ENCODE results near the gene TFRC. TPM values are rescaled to one million over a fixed set of nuclear protein-coding genes. Genes with fewer than 3 reads are reported as not detected.

Gene TFRC
- polyA plus RNA-seq, 3 donors: 6.6 to 43.1 (median 7.9) TPM

DNA sequence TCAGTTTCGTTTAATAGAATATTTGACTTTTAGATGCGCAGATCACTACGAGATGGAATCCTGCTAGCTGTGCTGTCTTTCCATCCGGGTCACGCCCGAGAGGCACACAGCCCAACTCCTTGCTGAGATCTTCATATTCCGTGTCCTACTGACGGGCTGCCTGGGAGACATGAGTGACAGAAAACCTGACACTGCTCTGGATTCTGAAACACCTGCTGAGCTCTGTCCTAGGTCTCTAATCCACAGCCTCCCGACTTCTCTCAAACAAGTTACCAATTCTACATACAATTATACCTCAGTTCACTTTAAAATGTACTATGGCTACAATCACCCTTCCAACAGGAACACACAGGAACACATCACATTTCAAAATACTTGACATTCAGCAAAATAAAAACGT lies 27.2 kb downstream of the TFRC start:
- no peak overlapping the region for H3K4me3 ChIP-seq (replicated peaks in 1 of 3; ENCODE audit: low read depth in 2 of 3, low read length in 3 of 3)
- intact Hi-C loops (cut with micrococcal nuclease): no loop called here
- H2AFZ ChIP-seq (ENCODE audit: insufficient read depth, low read depth, low read length, poor library complexity, severe bottlenecking): no peak overlapping the region
- H3K9ac ChIP-seq (ENCODE audit: insufficient read depth, low read length, poor library complexity, severe bottlenecking): no peak overlapping the region
- peaks cover 75 to 91% of the 10 kb centered on the region in 2 donors for H3K36me3 ChIP-seq (replicated peaks in 1 of 2; ENCODE audit: control insufficient read depth in 1 of 2, insufficient read depth in 2 of 2, low read length in 2 of 2)
- peaks cover 14 to 16% of the 10 kb centered on the region in 2 donors for H3K4me1 ChIP-seq (ENCODE audit: control insufficient read depth in 1 of 2, insufficient read depth in 2 of 2, low read length in 2 of 2)
- H3K27ac ChIP-seq (ENCODE audit: low read depth in 1 of 2, low read length in 2 of 2): peak overlapping the region in 1 of 2 donors; percentile 85
- H3K4me2 ChIP-seq (replicated peaks; ENCODE audit: extremely low read depth, low read length, poor library complexity, severe bottlenecking): no peak overlapping the region
- Mint-ChIP-seq H3K4me3 (no peak overlapping the region), H3K9me3 (no peaks in the 10 kb centered on the region), H3K27me3 (ENCODE audit: low read depth in 3 of 3) (peaks cover 0 to 1% (median 0%) of the 10 kb centered on the region in 3 donors), H3K4me1 (peaks cover 16% of the 10 kb centered on the region), H3K27ac (peak overlapping the region; percentile 5 to 98 (median 96)), H3K36me3 (peaks cover 76 to 94% of the 10 kb centered on the region in 2 donors)
- TF ChIP-seq, protein P1, sequence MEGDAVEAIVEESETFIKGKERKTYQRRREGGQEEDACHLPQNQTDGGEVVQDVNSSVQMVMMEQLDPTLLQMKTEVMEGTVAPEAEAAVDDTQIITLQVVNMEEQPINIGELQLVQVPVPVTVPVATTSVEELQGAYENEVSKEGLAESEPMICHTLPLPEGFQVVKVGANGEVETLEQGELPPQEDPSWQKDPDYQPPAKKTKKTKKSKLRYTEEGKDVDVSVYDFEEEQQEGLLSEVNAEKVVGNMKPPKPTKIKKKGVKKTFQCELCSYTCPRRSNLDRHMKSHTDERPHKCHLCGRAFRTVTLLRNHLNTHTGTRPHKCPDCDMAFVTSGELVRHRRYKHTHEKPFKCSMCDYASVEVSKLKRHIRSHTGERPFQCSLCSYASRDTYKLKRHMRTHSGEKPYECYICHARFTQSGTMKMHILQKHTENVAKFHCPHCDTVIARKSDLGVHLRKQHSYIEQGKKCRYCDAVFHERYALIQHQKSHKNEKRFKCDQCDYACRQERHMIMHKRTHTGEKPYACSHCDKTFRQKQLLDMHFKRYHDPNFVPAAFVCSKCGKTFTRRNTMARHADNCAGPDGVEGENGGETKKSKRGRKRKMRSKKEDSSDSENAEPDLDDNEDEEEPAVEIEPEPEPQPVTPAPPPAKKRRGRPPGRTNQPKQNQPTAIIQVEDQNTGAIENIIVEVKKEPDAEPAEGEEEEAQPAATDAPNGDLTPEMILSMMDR (IDR thresholded peaks at IDR 0.05): no peak
- 94% methylated on average over 9 of the region's 10 CpGs for WGBS (ENCODE audit: insufficient coverage)
- DNase-seq: no peak
- H3K9me3 ChIP-seq (replicated peaks in 1 of 2; ENCODE audit: control insufficient read depth in 1 of 2, insufficient read depth in 1 of 2, low read length in 2 of 2): no peaks in the 10 kb centered on the region
- H3K27me3 ChIP-seq (ENCODE audit: control insufficient read depth in 2 of 2, insufficient read depth in 2 of 2, low read length in 2 of 2): no peaks in the 10 kb centered on the region
- H3K79me2 ChIP-seq (ENCODE audit: insufficient read depth, low read length): peaks cover 4% of the 10 kb centered on the region
- H4K20me1 ChIP-seq (ENCODE audit: insufficient read depth, low read length): no peaks in the 10 kb centered on the region

- TF ChIP-seq, protein P1 (IDR thresholded peaks at IDR 0.05): no peak
- no CpG with 5 or more reads among the region's 7 CpGs for WGBS (ENCODE audit: insufficient coverage)
- H3K9me3 ChIP-seq (replicated peaks in 1 of 2; ENCODE audit: control insufficient read depth in 1 of 2, insufficient read depth in 1 of 2, low read length in 2 of 2): no peaks in the 10 kb centered on the region
- H3K4me2 ChIP-seq (replicated peaks; ENCODE audit: extremely low read depth, low read length, poor library complexity, severe bottlenecking): no peak overlapping the region
- peaks cover 4% of the 10 kb centered on the region for H3K79me2 ChIP-seq (ENCODE audit: insufficient read depth, low read length)
- H3K36me3 Mint-ChIP-seq: peaks cover 82 to 95% of the 10 kb centered on the region in 2 donors
- H2AFZ ChIP-seq (ENCODE audit: insufficient read depth, low read depth, low read length, poor library complexity, severe bottlenecking): no peak overlapping the region
- intact Hi-C loops (cut with micrococcal nuclease): no loop called here
- no peaks in the 10 kb centered on the region for H3K27me3 ChIP-seq (ENCODE audit: control insufficient read depth in 2 of 2, insufficient read depth in 2 of 2, low read length in 2 of 2)
- no peak overlapping the region for H3K27ac ChIP-seq (ENCODE audit: low read depth in 1 of 2, low read length in 2 of 2)
- H3K4me1 Mint-ChIP-seq: peaks cover 16% of the 10 kb centered on the region
- H3K27me3 Mint-ChIP-seq (ENCODE audit: low read depth in 3 of 3): peaks cover 0 to 1% (median 0%) of the 10 kb centered on the region in 3 donors
- H3K36me3 ChIP-seq (replicated peaks in 1 of 2; ENCODE audit: control insufficient read depth in 1 of 2, insufficient read depth in 2 of 2, low read length in 2 of 2): peaks cover 80 to 93% of the 10 kb centered on the region in 2 donors
- DNase-seq: no peak
- no peak overlapping the region for H3K4me3 Mint-ChIP-seq
- no peaks in the 10 kb centered on the region for H3K9me3 Mint-ChIP-seq
- peak overlapping the region in 2 of 7 donors; percentile 10 to 91 for H3K27ac Mint-ChIP-seq
- H4K20me1 ChIP-seq (ENCODE audit: insufficient read depth, low read length): no peaks in the 10 kb centered on the region
- H3K9ac ChIP-seq (ENCODE audit: insufficient read depth, low read length, poor library complexity, severe bottlenecking): no peak overlapping the region
- no peak overlapping the region for H3K4me3 ChIP-seq (replicated peaks in 1 of 3; ENCODE audit: low read depth in 2 of 3, low read length in 3 of 3)
- peaks cover 14 to 16% of the 10 kb centered on the region in 2 donors for H3K4me1 ChIP-seq (ENCODE audit: control insufficient read depth in 1 of 2, insufficient read depth in 2 of 2, low read length in 2 of 2)
These were observed 28.4 kb downstream of the TFRC start for GRCh38 chr3:196053487-196053886.
